HG02981 (cell line): Measurements from ENCODE around the gene VIT.

ENCODE experiments used
- ATAC-seq: cut with Tn5 transposase; IDR thresholded peaks from one replicate; pipeline ENCODE4 v1.9.1; 2021; ENCODE audit warnings: mild to moderate bottlenecking, moderate library complexity; ENCODE audit not compliant: unreplicated experiment

The VIT gene

GRCh38 chr2:36708041-36708741 lies 11.7 kb downstream of the VIT start:
- no peak for ATAC-seq

- no peak for ATAC-seq
These were observed 14.5 kb downstream of the VIT start for GRCh38 chr2:36710858-36711515.

- no peak for ATAC-seq
These were observed 15.3 kb downstream of the VIT start for GRCh38 chr2:36711741-36712314.

GRCh38 chr2:36713310-36713709 lies 16.8 kb downstream of the VIT start:
- no peak for ATAC-seq

- ATAC-seq, result no peak
These were observed 19.6 kb downstream of the VIT start for GRCh38 chr2:36716111-36716510.

- ATAC-seq, result no peak
These were observed 21.2 kb downstream of the VIT start for GRCh38 chr2:36717603-36718266.

GRCh38 chr2:36727550-36727949 lies 31.0 kb downstream of the VIT start:
- no peak for ATAC-seq

GRCh38 chr2:36729067-36729466 lies 32.6 kb downstream of the VIT start:
- no peak for ATAC-seq

GRCh38 chr2:36731941-36732672 lies 35.6 kb downstream of the VIT start:
- ATAC-seq, result no peak

GRCh38 chr2:36732673-36733036 lies 36.1 kb downstream of the VIT start:
- ATAC-seq, result no peak

GRCh38 chr2:36733215-36733614 lies 36.7 kb downstream of the VIT start:
- no peak for ATAC-seq

- no peak for ATAC-seq
These were observed 37.8 kb downstream of the VIT start for GRCh38 chr2:36734304-36734703.

- ATAC-seq, result no peak
These were observed 40.7 kb downstream of the VIT start for GRCh38 chr2:36737131-36737750.

GRCh38 chr2:36740061-36740460 lies 43.6 kb downstream of the VIT start:
- ATAC-seq, result no peak

GRCh38 chr2:36741188-36741837 lies 44.8 kb downstream of the VIT start:
- no peak for ATAC-seq

- no peak for ATAC-seq
These were observed 47.4 kb downstream of the VIT start for GRCh38 chr2:36743954-36744353.

- no peak for ATAC-seq
These were observed 51.7 kb downstream of the VIT start for GRCh38 chr2:36748166-36748565.

- ATAC-seq, result no peak
These were observed 53.6 kb downstream of the VIT start for GRCh38 chr2:36750101-36750500.

GRCh38 chr2:36753706-36754221 lies 57.3 kb downstream of the VIT start:
- ATAC-seq, result no peak

- no peak for ATAC-seq
These were observed 58.1 kb downstream of the VIT start for GRCh38 chr2:36754578-36754977.
